LNCaP clone FGC (cell line): ENCODE measurements around the gene SAAL1.

Source experiments
- DNase-seq: peaks from one replicate; pipeline ENCODE4 v3.0.0-alpha.2; 2011; ENCODE audit warnings: low read depth
- H3K4me3 ChIP-seq: 2 replicates; pipeline ENCODE4 v1.5.1; 2011; ENCODE audit warnings: mild to moderate bottlenecking, low read depth, low read length, control low read depth
- TF ChIP-seq, protein P1 (sequence below): IDR thresholded peaks from 2 replicates; pipeline ENCODE4 v1.5.1; 2012; ENCODE audit warnings: mild to moderate bottlenecking; ENCODE audit not compliant: control insufficient read depth, insufficient read depth; ENCODE audit errors: extremely low read depth

SAAL1 gene

DNA sequence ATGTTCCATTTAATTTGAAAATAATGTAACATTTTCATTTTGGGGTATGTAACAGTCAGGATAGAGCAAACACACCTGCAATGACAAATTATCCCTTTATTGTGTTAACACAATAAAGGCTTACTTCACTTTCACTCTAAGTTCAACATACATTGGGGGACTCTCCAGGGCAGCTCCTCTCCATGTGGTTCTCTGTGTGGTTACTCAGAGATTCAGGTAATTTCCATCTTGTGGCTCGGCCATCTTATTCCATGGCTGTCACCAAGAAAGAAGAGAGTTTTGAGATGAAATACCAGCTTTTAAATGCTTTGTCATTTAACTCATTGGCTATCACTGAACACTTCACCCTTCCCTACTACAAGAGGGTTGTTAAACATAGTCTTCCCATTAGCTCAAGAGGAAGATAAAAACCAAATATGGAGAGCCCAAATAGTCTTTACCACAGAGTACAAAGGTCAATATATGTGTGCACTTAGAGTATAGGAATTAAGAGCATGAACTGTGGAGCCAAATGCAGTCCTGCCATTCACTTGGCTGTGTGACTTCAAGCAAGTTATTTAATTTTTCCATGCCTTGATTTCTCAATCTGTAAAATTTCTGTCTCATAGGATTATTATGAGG is 49.2 kb downstream of the SAAL1 start:
- TF ChIP-seq, protein P1, sequence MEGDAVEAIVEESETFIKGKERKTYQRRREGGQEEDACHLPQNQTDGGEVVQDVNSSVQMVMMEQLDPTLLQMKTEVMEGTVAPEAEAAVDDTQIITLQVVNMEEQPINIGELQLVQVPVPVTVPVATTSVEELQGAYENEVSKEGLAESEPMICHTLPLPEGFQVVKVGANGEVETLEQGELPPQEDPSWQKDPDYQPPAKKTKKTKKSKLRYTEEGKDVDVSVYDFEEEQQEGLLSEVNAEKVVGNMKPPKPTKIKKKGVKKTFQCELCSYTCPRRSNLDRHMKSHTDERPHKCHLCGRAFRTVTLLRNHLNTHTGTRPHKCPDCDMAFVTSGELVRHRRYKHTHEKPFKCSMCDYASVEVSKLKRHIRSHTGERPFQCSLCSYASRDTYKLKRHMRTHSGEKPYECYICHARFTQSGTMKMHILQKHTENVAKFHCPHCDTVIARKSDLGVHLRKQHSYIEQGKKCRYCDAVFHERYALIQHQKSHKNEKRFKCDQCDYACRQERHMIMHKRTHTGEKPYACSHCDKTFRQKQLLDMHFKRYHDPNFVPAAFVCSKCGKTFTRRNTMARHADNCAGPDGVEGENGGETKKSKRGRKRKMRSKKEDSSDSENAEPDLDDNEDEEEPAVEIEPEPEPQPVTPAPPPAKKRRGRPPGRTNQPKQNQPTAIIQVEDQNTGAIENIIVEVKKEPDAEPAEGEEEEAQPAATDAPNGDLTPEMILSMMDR, result no peak
- no peak for DNase-seq
- no peak overlapping the region for H3K4me3 ChIP-seq

DNA sequence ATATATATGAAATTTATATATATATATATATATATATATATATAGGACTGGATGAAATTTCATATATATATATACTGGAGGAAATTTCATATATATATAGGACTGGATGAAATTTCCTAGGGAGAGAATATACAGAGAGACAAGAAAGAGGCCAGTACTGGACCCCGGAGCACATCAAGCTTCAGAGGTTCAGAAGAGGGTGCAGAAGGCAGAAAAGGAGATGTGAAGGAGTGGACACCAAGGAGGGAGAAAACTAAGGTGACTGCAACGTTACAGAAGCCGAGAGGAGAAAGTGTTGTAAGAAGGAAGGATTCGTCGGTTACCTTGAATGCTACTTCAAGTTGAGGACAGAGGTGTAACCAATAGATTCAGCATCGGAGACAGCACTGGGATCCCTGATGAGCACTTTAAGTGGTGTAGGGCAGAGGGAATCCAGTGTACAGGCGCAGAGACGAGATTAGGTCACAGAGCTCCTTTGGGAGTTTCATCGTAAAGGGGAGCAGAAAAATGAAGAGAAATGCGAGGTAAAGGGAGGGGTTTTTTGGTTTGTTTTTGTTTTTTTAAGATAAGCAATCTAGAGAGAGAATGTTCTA is 51.3 kb downstream of the SAAL1 start:
- TF ChIP-seq, protein P1, result no peak
- no peak for DNase-seq
- no peak overlapping the region for H3K4me3 ChIP-seq

DNA sequence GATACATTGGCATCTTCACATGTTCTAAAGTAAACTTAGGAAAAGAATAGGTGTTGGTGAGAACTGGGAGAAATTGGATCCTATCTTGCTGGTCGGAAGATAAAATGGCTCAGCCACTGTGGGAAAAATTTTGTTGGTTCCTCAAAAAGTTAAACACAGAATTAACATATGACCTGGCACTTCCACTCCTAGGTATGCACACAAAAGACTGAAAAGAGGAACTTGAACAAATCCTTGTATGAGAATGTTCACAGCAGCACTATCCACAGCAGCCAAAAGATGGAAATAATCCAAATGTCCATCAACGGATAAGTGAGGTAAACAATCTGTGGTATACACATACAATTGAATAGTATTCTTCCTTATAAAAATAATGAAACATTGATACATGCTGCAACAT is 55.0 kb downstream of the SAAL1 start:
- TF ChIP-seq, protein P1, result no peak
- H3K4me3 ChIP-seq, result no peak overlapping the region
- DNase-seq, result no peak

DNA sequence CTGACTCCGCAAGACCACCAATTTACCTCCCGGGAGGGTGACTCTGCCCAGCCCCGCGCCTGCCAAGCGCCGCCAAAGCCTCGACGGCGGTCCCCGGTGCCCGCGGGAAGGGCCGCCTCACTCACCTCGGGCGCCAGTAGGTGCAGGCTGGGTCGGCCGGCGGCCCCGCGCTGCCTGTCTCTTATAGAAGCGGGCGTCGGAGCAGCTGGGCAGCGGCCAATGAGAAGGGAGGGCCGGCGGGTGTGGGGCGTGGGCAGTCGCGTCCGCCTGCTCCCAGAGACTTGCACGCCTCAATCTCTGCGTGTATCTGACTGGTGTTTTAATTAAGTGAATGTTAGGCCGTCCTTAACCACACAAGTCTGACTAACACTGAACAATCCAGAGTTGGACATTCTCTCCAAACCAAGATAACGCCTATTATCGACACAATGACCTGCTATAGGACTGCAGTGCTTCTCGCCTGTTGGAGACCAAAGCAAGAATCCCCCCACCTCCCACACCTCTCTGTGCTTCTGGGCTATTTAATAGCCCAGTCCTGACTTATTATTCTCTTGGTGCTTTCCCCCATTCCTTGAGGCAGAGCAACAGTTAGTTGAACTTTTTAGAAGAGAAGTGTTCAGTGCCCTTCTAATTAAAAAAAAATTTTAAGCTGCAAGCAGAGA is 59.6 kb downstream of the SAAL1 start, which contains the start of gene TPH1:
Gene TPH1 (minus strand): TSS at position 154 of the 662 bp plus-strand sequence. CDS start 5,507 bp downstream, outside the sequence.
- DNase-seq, result no peak
- TF ChIP-seq, protein P1, result no peak
- H3K4me3 ChIP-seq, result no peak within 1 kb of the TSS

DNA sequence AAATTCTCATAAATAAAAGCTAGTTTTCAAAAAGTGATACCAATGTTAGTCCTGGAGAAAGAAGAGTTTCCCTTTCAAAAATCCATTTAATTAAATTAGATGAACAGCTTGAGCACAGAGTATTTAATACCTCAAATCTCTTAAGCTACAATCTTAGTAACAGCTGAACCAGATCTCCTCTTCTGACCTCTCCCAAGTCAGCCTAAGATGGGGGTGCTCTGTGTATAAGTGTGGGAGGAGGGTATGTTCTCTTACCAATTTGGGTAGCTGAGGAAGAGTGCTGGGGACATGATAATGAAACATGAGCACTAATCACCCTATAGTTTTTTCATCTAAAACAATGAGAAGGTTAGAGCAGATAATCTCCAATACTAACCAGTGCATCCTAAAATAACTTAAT is 69.4 kb downstream of the SAAL1 start:
- no peak for DNase-seq
- H3K4me3 ChIP-seq, result no peak overlapping the region
- TF ChIP-seq, protein P1, result no peak
